DMS 273 treated with DMSO at 0.1 percent for 48 hours (cell line): ENCODE results near the gene GART.
"Not testable (repeated sequence)": the region's sequence is repeated elsewhere in the genome, so short reads cannot be mapped to it uniquely, and the experiment has no call there.

ENCODE experiments used
- DNase-seq: peaks from one replicate; lab custom pipeline; 2025; lab: John Stamatoyannopoulos, UW

GART gene

GRCh38 chr21:33541756-33542639 lies at the start of gene GART:
GART (minus strand) TSS chr21:33542117; CDS start chr21:33539315, 2,802 bp downstream.
- DNase-seq: peak; percentile 80

GRCh38 chr21:33588485-33589335 lies 46.8 kb upstream of the GART start, which contains the start of gene DONSON:
DONSON (minus strand) TSS chr21:33588684; CDS start chr21:33588641, 43 bp downstream.
- DNase-seq: peak; percentile 42

- no peak for DNase-seq
Measured at GRCh38 chr21:33587792-33588484, 46.0 kb upstream of the GART start.

GRCh38 chr21:33586927-33587326 lies 45.0 kb upstream of the GART start:
- no peak for DNase-seq

GRCh38 chr21:33584455-33584854 lies 42.5 kb upstream of the GART start:
- no peak for DNase-seq

GRCh38 chr21:33578959-33579542 lies 37.1 kb upstream of the GART start:
- peak; percentile 13 for DNase-seq

GRCh38 chr21:33578214-33578613 lies 36.3 kb upstream of the GART start:
- no peak for DNase-seq

- not testable (repeated sequence) for DNase-seq
Measured at GRCh38 chr21:33576741-33577141, 34.8 kb upstream of the GART start.

- DNase-seq: no peak
Measured at GRCh38 chr21:33572350-33572749, 30.4 kb upstream of the GART start.

GRCh38 chr21:33569991-33570390 lies 28.1 kb upstream of the GART start:
- DNase-seq: no peak

- no peak for DNase-seq
Measured at GRCh38 chr21:33568448-33568847, 26.5 kb upstream of the GART start.

- DNase-seq: no peak
Measured at GRCh38 chr21:33567914-33568313, 26.0 kb upstream of the GART start.

GRCh38 chr21:33566514-33566913 lies 24.6 kb upstream of the GART start:
- DNase-seq: no peak

- no peak for DNase-seq
Measured at GRCh38 chr21:33562389-33562788, 20.5 kb upstream of the GART start.

GRCh38 chr21:33561373-33561772 lies 19.5 kb upstream of the GART start:
- no peak for DNase-seq

GRCh38 chr21:33560965-33561364 lies 19.0 kb upstream of the GART start:
- DNase-seq: no peak

GRCh38 chr21:33559813-33560212 lies 17.9 kb upstream of the GART start:
- DNase-seq: no peak

GRCh38 chr21:33558777-33559421 lies 17.0 kb upstream of the GART start:
- no peak for DNase-seq

- no peak for DNase-seq
Measured at GRCh38 chr21:33557447-33557846, 15.5 kb upstream of the GART start.

GRCh38 chr21:33554982-33555344 lies 13.0 kb upstream of the GART start:
- no peak for DNase-seq

GRCh38 chr21:33554236-33554981 lies 12.5 kb upstream of the GART start:
- no peak for DNase-seq
